Stimulated activated CD4-positive, alpha-beta T cell treated with anti-CD3 and anti-CD28 coated beads, Interleukin-15, amount 100 ng/mL, for 48 hours (primary cell): Measurements from ENCODE around the gene MRC2.
A peak's percentile ranks its signal among the peaks of the same experiment; 100 is the strongest.

Experiments used
- DNase-seq, 2 donors: peaks; one replicate each; pipeline ENCODE4 v3.0.0-alpha.2; 2020; ENCODE audit warnings: low read depth in 2 of 2

The MRC2 gene

GRCh38 chr17:62701706-62702085, 74.2 kb downstream of the MRC2 start:
- no peak for DNase-seq

GRCh38 chr17:62702746-62703260, 75.3 kb downstream of the MRC2 start:
- DNase-seq: no peak

- DNase-seq: no peak
These were observed 75.8 kb downstream of the MRC2 start for GRCh38 chr17:62703261-62703775.

GRCh38 chr17:62703776-62704380, 76.4 kb downstream of the MRC2 start:
- peak; percentile 24 to 49 for DNase-seq

- no peak for DNase-seq
These were observed 77.0 kb downstream of the MRC2 start for GRCh38 chr17:62704381-62704971.

- DNase-seq: no peak
These were observed 77.8 kb downstream of the MRC2 start for GRCh38 chr17:62705156-62705777.

GRCh38 chr17:62705778-62706597, 78.5 kb downstream of the MRC2 start:
- no peak for DNase-seq

GRCh38 chr17:62706598-62707424, 79.3 kb downstream of the MRC2 start:
- DNase-seq: no peak

GRCh38 chr17:62707425-62707739, 79.9 kb downstream of the MRC2 start:
- no peak for DNase-seq

- no peak for DNase-seq
These were observed 81.1 kb downstream of the MRC2 start for GRCh38 chr17:62708587-62708986.

GRCh38 chr17:62712171-62712581, 84.7 kb downstream of the MRC2 start:
- no peak for DNase-seq

GRCh38 chr17:62713086-62713881, 85.8 kb downstream of the MRC2 start:
- DNase-seq: no peak

GRCh38 chr17:62714016-62714777, 86.7 kb downstream of the MRC2 start:
- DNase-seq: no peak

GRCh38 chr17:62715882-62716390, 88.5 kb downstream of the MRC2 start:
- no peak for DNase-seq

GRCh38 chr17:62716834-62717588, 89.5 kb downstream of the MRC2 start:
- DNase-seq: no peak

GRCh38 chr17:62717589-62717855, 90.1 kb downstream of the MRC2 start:
- no peak for DNase-seq

GRCh38 chr17:62717889-62718288, 90.4 kb downstream of the MRC2 start:
- no peak for DNase-seq

- peak in 1 of 2 donors; percentile 24 for DNase-seq
These were observed 91.0 kb downstream of the MRC2 start for GRCh38 chr17:62718429-62718828.

- no peak for DNase-seq
These were observed 92.1 kb downstream of the MRC2 start for GRCh38 chr17:62719586-62719985.
